Measurements from ENCODE around the gene GALNT2.

The GALNT2 gene

DNA sequence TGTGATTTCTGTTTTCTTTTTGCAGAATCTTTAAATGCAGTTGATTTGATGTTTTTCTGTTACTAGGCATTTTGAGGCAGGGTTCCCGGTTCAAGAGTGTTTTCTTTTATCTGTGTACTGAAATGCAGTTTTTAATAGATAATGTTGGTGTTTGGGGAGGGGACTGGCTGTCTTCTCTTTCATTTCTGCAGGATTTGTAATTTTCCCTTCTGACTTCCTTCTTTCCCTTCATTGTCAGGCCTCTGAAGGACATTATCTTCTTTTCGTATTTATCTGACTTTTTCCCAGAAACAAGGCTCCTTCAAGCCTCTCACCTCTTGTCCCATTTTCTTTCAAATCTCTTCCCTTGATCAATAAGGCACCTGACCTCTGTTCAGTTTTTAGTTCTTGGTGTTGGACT lies 1.5 kb upstream of the GALNT2 start:
- Histone ChIP-seq H3K36me3 (ENCODE audit: control insufficient read depth, insufficient read depth, low read length) (no peaks in the 10 kb centered on the region), H3K4me1 (ENCODE audit: control insufficient read depth, low read depth, low read length) (peaks cover 5% of the 10 kb centered on the region), H3K9ac (ENCODE audit: low read length) (no peak overlapping the region), H3K56ac (ENCODE audit: low read length) (no peak overlapping the region), H3K4ac (ENCODE audit: low read depth, low read length) (no peak overlapping the region), H3K27ac (ENCODE audit: low read depth, low read length) (no peak overlapping the region), H2BK5ac (ENCODE audit: low read length) (no peak overlapping the region), H2AK5ac (ENCODE audit: low read length) (no peak overlapping the region), H3K27me3 (ENCODE audit: insufficient read depth, low read length, poor library complexity) (no peaks in the 10 kb centered on the region), H4K8ac (ENCODE audit: low read depth, low read length) (no peak overlapping the region), H3K23ac (ENCODE audit: low read length) (no peak overlapping the region), H3K79me1 (ENCODE audit: low read length) (peaks cover 4% of the 10 kb centered on the region), H3K18ac (ENCODE audit: low read length) (no peak overlapping the region), H3K4me3 (ENCODE audit: low read length) (no peak overlapping the region), H2BK120ac (ENCODE audit: low read depth, low read length) (no peak overlapping the region), H4K5ac (ENCODE audit: low read length) (no peak overlapping the region), H2BK15ac (replicated peaks; ENCODE audit: low read depth) (no peak overlapping the region), H3K79me2 (ENCODE audit: control insufficient read depth, insufficient read depth, low read length) (peaks cover 8% of the 10 kb centered on the region), H3K4me2 (ENCODE audit: low read length) (no peak overlapping the region)
- no CpG with 5 or more reads among the region's 2 CpGs for WGBS (ENCODE audit: extremely low coverage, insufficient coverage, low lambda C conversion rate)
- DNase-seq = no peak

DNA sequence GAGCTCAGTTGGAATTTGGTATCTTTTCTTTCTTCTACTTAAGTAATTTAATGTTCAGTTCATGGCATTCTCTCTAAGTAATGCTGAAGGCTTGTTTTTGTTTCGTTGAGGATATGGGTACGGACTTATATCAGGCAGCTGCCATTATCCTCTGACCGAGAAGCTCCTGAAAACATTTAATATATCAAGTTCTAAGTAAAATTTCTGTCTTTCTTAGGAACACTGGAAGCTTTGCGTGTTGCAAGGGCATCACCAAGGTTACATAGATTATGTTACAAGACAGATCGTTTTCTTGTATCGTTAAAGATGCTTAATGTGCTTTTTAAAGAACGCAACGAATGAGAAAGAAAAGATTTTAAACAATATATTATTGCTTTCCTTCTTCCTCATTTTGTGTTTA lies 1.0 kb upstream of the GALNT2 start:
- Histone ChIP-seq H4K8ac (ENCODE audit: low read depth, low read length) (no peak overlapping the region), H3K4ac (ENCODE audit: low read depth, low read length) (no peak overlapping the region), H3K9ac (ENCODE audit: low read length) (no peak overlapping the region), H3K18ac (ENCODE audit: low read length) (no peak overlapping the region), H3K27ac (ENCODE audit: low read depth, low read length) (no peak overlapping the region), H3K36me3 (ENCODE audit: control insufficient read depth, insufficient read depth, low read length) (no peaks in the 10 kb centered on the region), H4K5ac (ENCODE audit: low read length) (no peak overlapping the region), H3K23ac (ENCODE audit: low read length) (no peak overlapping the region), H3K27me3 (ENCODE audit: insufficient read depth, low read length, poor library complexity) (no peaks in the 10 kb centered on the region), H3K79me2 (ENCODE audit: control insufficient read depth, insufficient read depth, low read length) (peaks cover 10% of the 10 kb centered on the region), H3K56ac (ENCODE audit: low read length) (no peak overlapping the region), H3K79me1 (ENCODE audit: low read length) (peaks cover 4% of the 10 kb centered on the region), H2BK5ac (ENCODE audit: low read length) (no peak overlapping the region), H3K4me3 (ENCODE audit: low read length) (no peak overlapping the region), H2AK5ac (ENCODE audit: low read length) (no peak overlapping the region), H3K4me1 (ENCODE audit: control insufficient read depth, low read depth, low read length) (peaks cover 5% of the 10 kb centered on the region), H2BK15ac (replicated peaks; ENCODE audit: low read depth) (no peak overlapping the region), H2BK120ac (ENCODE audit: low read depth, low read length) (no peak overlapping the region), H3K4me2 (ENCODE audit: low read length) (no peak overlapping the region)
- no peak for DNase-seq
- WGBS (ENCODE audit: extremely low coverage, insufficient coverage, low lambda C conversion rate) = no CpG with 5 or more reads among the region's 8 CpGs

- Histone ChIP-seq H3K23ac (ENCODE audit: low read length) (peak overlapping the region; percentile 66), H3K18ac (ENCODE audit: low read length) (peak overlapping the region; percentile 7), H2AK5ac (ENCODE audit: low read length) (no peak overlapping the region), H3K4me3 (ENCODE audit: low read length) (peak overlapping the region; percentile 83), H3K79me2 (ENCODE audit: control insufficient read depth, insufficient read depth, low read length) (peaks cover 16% of the 10 kb centered on the region), H3K27me3 (ENCODE audit: insufficient read depth, low read length, poor library complexity) (no peaks in the 10 kb centered on the region), H3K56ac (ENCODE audit: low read length) (peak overlapping the region; percentile 90), H3K27ac (ENCODE audit: low read depth, low read length) (peak overlapping the region; percentile 90), H2BK5ac (ENCODE audit: low read length) (no peak overlapping the region), H3K79me1 (ENCODE audit: low read length) (peaks cover 10% of the 10 kb centered on the region), H3K36me3 (ENCODE audit: control insufficient read depth, insufficient read depth, low read length) (no peaks in the 10 kb centered on the region), H4K5ac (ENCODE audit: low read length) (no peak overlapping the region), H4K8ac (ENCODE audit: low read depth, low read length) (no peak overlapping the region), H3K9ac (ENCODE audit: low read length) (peak overlapping the region; percentile 90), H2BK15ac (replicated peaks; ENCODE audit: low read depth) (no peak overlapping the region), H3K4me2 (ENCODE audit: low read length) (peak overlapping the region; percentile 97), H2BK120ac (ENCODE audit: low read depth, low read length) (no peak overlapping the region), H3K4me1 (ENCODE audit: control insufficient read depth, low read depth, low read length) (peaks cover 5% of the 10 kb centered on the region), H3K4ac (ENCODE audit: low read depth, low read length) (no peak overlapping the region)
- WGBS (ENCODE audit: extremely low coverage, insufficient coverage, low lambda C conversion rate) = no CpG with 5 or more reads among the region's 44 CpGs
- peak; percentile 53 for DNase-seq
Measured at GRCh38 chr1:230067419-230067870, 407 bp downstream of the GALNT2 start.

DNA sequence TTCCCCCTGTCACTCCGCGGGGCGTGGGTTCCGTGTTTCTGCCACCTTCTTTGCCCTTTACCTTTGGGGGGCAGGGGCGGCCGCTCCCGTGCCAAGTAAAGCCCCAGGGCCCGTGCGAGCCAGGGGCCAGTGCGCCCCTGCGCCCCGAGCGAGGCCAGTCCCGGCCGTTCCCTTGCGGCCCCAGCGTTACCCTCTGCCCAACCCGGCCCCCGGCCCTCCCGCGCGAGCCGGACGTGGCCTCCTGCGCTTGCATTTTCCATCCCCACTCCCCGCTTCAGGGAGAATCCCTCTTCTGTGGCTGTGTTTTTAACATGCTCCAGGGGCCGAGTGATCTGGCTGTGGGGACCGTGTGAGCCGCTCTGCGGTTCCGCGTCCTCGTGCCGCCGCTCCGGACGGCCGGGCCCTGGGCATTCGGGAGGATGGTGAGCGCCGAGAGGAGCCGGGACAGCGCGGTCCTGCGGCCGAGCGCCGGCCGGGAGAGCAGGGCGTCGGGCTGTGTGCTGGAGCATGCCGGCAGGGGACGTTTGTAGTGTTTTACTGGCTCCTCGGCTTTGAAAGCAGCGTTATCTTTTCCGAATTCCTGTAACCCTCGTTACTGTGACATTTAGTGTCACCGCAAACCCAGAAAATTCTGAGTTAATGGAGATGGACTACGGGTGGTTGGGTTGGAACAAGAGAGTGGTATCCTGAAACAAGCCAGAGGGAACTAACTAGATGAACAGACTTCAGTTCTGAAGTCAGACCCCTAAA lies 1.0 kb downstream of the GALNT2 start:
- Histone ChIP-seq H3K18ac (ENCODE audit: low read length) (peak overlapping the region; percentile 2), H3K4me1 (ENCODE audit: control insufficient read depth, low read depth, low read length) (peaks cover 5% of the 10 kb centered on the region), H3K4ac (ENCODE audit: low read depth, low read length) (no peak overlapping the region), H3K56ac (ENCODE audit: low read length) (peak overlapping the region; percentile 90), H2BK120ac (ENCODE audit: low read depth, low read length) (no peak overlapping the region), H2BK15ac (replicated peaks; ENCODE audit: low read depth) (no peak overlapping the region), H4K8ac (ENCODE audit: low read depth, low read length) (no peak overlapping the region), H3K27ac (ENCODE audit: low read depth, low read length) (peak overlapping the region; percentile 22), H3K4me2 (ENCODE audit: low read length) (peak overlapping the region; percentile 97), H3K4me3 (ENCODE audit: low read length) (peak overlapping the region; percentile 83), H3K9ac (ENCODE audit: low read length) (peak overlapping the region; percentile 90), H3K79me1 (ENCODE audit: low read length) (peaks cover 13% of the 10 kb centered on the region), H3K23ac (ENCODE audit: low read length) (peak overlapping the region; percentile 66), H3K79me2 (ENCODE audit: control insufficient read depth, insufficient read depth, low read length) (peaks cover 19% of the 10 kb centered on the region), H4K5ac (ENCODE audit: low read length) (no peak overlapping the region), H2BK5ac (ENCODE audit: low read length) (no peak overlapping the region), H3K27me3 (ENCODE audit: insufficient read depth, low read length, poor library complexity) (no peaks in the 10 kb centered on the region), H2AK5ac (ENCODE audit: low read length) (no peak overlapping the region), H3K36me3 (ENCODE audit: control insufficient read depth, insufficient read depth, low read length) (no peaks in the 10 kb centered on the region)
- DNase-seq = peak; percentile 68
- WGBS (ENCODE audit: extremely low coverage, insufficient coverage, low lambda C conversion rate) = no CpG with 5 or more reads among the region's 59 CpGs

DNA sequence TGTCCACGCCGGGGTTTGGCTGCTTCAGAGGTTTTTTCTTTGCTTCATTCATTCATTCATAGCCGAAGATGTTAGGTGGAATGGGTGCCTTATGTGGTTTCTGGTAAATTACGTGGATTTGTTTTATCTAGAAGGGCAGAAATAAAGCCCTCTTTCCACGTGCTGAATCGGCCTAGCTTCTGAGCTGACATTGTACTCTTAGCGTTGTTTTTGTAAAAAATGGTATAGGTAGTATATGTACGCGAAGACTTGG lies 1.5 kb downstream of the GALNT2 start:
- no peak overlapping the region for H3K18ac ChIP-seq (ENCODE audit: low read length)
- WGBS (ENCODE audit: extremely low coverage, insufficient coverage, low lambda C conversion rate) = no CpG with 5 or more reads among the region's 9 CpGs
- H3K27ac ChIP-seq (ENCODE audit: low read depth, low read length) = no peak overlapping the region
- H2BK5ac ChIP-seq (ENCODE audit: low read length) = no peak overlapping the region
- H3K79me2 ChIP-seq (ENCODE audit: control insufficient read depth, insufficient read depth, low read length) = peaks cover 20% of the 10 kb centered on the region
- no peaks in the 10 kb centered on the region for H3K36me3 ChIP-seq (ENCODE audit: control insufficient read depth, insufficient read depth, low read length)
- H3K9ac ChIP-seq (ENCODE audit: low read length) = peak overlapping the region; percentile 90
- no peak overlapping the region for H4K8ac ChIP-seq (ENCODE audit: low read depth, low read length)
- no peak overlapping the region for H3K4ac ChIP-seq (ENCODE audit: low read depth, low read length)
- no peak overlapping the region for H4K5ac ChIP-seq (ENCODE audit: low read length)
- no peak overlapping the region for H2BK15ac ChIP-seq (replicated peaks; ENCODE audit: low read depth)
- no peak overlapping the region for H3K4me3 ChIP-seq (ENCODE audit: low read length)
- H3K27me3 ChIP-seq (ENCODE audit: insufficient read depth, low read length, poor library complexity) = no peaks in the 10 kb centered on the region
- no peak overlapping the region for H2AK5ac ChIP-seq (ENCODE audit: low read length)
- peak overlapping the region; percentile 90 for H3K56ac ChIP-seq (ENCODE audit: low read length)
- H3K4me1 ChIP-seq (ENCODE audit: control insufficient read depth, low read depth, low read length) = peaks cover 5% of the 10 kb centered on the region
- H2BK120ac ChIP-seq (ENCODE audit: low read depth, low read length) = no peak overlapping the region
- peaks cover 15% of the 10 kb centered on the region for H3K79me1 ChIP-seq (ENCODE audit: low read length)
- DNase-seq = no peak
- H3K23ac ChIP-seq (ENCODE audit: low read length) = no peak overlapping the region
- peak overlapping the region; percentile 97 for H3K4me2 ChIP-seq (ENCODE audit: low read length)

All from mesendoderm (in vitro differentiated cells).